Right lobe of liver (tissue), 4 donors: Measurements from ENCODE around the gene TBC1D2.
"Not testable (repeated sequence)": the region's sequence is repeated elsewhere in the genome, so short reads cannot be mapped to it uniquely, and the experiment has no call there.

Source experiments
- CTCF ChIP-seq, 4 donors: fragments of 200-600 bp in 3 of 4; fragments of 450-650 bp in 1 of 4; IDR thresholded peaks; one replicate each; pipeline versions ENCODE4 v1.5.1 to v1.8.0; 2016 to 2022; ENCODE audit warnings: antibody characterized with exemption in 4 of 4, mild to moderate bottlenecking in 2 of 4
- POLR2A ChIP-seq: fragments of 450-650 bp; IDR thresholded peaks from one replicate; pipeline ENCODE4 v1.6.1; 2017; ENCODE audit warnings: antibody characterized with exemption, mild to moderate bottlenecking
- donor health status: DM: no; HTN: no; CAD: no.
- donor health status: DM: no; HTN: no; CAD: no.
- donor health status: DM: no; HTN: yes; CAD: no.

GRCh38 chr9:98174502-98174918 lies 80.9 kb downstream of the TBC1D2 start:
- TF ChIP-seq POLR2A; CTCF (IDR thresholded peaks at IDR 0.05): not testable (repeated sequence)
